Measurements from ENCODE around the gene CNN1.

DNA sequence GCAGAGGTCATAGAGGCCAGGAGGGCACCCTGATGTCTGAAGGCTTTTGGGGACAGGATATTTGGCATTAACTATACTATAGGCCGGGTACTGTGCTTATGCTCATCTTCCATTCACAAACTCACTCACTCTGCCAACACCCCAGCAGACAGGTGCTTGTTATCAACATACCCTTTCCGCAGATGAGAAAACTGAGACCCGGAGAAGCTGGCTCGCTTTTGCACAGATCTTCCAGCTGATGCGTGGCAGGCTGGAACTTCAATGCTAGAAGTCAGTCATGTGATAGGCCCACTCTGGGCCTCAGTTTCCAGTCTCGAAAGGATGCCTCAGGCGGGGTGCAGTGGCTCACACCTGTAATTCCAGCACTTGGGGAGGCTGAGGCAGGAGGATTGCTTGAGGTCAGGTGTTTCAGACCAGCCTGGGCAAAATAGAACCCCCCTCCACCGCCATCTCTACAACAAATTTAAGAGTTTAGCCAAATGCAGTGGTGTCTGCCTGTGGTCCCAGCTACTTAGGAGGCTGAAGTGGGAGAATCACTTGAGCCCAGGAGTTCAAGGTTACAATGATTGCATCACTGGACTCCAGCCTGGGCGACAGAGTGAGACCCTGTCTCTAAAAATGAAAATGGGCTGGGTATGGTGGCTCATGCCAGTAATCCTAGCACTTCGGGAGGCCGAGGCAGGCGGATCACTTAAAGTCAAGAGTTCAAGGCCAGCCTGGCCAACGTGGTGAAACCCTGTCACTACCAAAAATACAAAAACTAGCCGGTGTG lies 9.5 kb downstream of the CNN1 start:
- TF ChIP-seq REST (IDR thresholded peaks at IDR 0.05; ENCODE audit: low read depth), result no peak
- no peak for TF ChIP-seq RAD21 (IDR thresholded peaks at IDR 0.05; ENCODE audit: low read depth)
- TF ChIP-seq ZBTB7A (IDR thresholded peaks at IDR 0.05; ENCODE audit: low read depth), result no peak
- TF ChIP-seq EGR1 (IDR thresholded peaks at IDR 0.05), result no peak
- no peak for TF ChIP-seq TAF1 (IDR thresholded peaks at IDR 0.05; ENCODE audit: low read depth)
- TF ChIP-seq, protein P1, sequence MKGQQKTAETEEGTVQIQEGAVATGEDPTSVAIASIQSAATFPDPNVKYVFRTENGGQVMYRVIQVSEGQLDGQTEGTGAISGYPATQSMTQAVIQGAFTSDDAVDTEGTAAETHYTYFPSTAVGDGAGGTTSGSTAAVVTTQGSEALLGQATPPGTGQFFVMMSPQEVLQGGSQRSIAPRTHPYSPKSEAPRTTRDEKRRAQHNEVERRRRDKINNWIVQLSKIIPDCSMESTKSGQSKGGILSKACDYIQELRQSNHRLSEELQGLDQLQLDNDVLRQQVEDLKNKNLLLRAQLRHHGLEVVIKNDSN (IDR thresholded peaks at IDR 0.05), result no peak
- TF ChIP-seq FOXM1 (IDR thresholded peaks at IDR 0.05; ENCODE audit: borderline replicate concordance, low read depth), result no peak
- no peak for TF ChIP-seq EP300 (IDR thresholded peaks at IDR 0.05; ENCODE audit: borderline replicate concordance)
- no peak for TF ChIP-seq CEBPB (IDR thresholded peaks at IDR 0.05)
- no peak for TF ChIP-seq TEAD4 (IDR thresholded peaks at IDR 0.05)
- TF ChIP-seq YY1 (IDR thresholded peaks at IDR 0.05; ENCODE audit: low read depth), result no peak
- no peak for TF ChIP-seq MAX (IDR thresholded peaks at IDR 0.05)

Measured in Ishikawa (cell line).